ENCODE measurements around the gene PRKD2.
"Not testable (repeated sequence)": the region's sequence is repeated elsewhere in the genome, so short reads cannot be mapped to it uniquely, and the experiment has no call there.

PRKD2 gene

DNA sequence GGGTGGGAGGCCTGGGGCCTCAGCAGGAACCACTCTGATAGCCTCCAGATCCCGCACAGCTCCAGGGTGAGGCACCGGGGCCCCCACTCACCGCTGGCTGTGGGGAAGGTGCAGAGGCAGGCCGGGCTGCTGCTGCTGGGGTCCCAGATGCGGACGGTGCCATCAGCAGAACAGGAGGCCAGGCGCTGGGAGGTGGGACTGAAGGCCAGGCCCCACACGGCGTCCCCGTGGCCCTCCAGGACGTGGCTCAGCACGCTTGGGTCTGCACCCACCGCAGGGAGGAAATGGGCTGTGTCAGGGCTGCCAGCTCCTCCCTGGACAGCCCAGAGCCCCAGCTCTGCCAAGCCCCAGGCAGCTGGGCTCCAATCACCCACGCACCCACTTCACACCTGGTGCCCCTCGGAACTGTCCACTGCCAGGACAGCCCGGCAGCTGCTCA lies 6.1 kb upstream of the PRKD2 start:
- peak; percentile 18 for DNase-seq

DNA sequence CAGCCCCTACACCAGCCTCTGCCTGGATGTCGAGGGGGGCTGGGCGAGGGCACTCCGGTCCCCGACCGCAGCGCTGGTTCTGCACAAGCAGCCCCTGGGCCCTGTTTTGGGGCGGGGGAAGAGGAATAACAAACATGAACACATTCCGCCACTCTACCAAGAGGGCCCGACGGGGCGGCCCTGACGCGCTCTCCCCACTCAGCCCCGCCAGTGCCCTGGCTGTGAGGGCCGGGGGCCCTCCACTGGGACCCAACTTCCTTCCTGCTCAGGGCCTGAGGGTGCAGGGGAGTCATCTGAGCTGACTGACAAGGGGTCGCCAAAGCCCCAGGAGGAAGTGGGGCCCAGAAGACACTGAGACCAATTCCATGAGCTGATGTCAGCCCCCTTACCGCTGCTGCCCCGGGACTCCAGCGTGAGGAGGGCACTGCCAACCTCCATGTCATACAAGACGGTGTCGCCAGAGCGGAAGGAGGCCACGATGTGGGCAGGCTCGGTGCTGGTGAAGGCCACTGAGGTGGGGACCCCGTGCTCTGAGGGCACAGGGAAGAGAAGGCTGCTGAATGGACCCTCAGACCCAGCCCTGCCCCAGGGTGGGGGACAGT lies 5.6 kb upstream of the PRKD2 start:
- DNase-seq: peak; percentile 16

DNA sequence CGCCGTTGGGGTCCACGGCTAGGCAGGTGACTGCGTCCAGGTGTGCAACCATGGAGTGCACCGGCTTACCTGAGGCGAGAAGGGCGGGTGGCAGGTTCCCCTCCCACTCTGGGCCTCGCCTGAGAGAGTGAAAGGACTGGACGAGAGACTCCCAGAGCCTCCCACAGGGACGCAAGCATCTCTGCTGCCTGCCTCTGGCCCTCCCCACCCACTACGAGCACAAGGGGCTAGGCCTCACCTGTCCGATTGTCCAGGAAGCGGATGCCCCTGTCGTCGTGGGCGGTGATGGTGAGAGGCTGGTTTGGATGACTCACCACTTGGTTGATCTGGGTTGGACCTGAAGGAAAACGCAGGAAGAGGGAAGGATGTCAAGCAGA lies 5.1 kb upstream of the PRKD2 start:
- DNase-seq: peak; percentile 20

DNA sequence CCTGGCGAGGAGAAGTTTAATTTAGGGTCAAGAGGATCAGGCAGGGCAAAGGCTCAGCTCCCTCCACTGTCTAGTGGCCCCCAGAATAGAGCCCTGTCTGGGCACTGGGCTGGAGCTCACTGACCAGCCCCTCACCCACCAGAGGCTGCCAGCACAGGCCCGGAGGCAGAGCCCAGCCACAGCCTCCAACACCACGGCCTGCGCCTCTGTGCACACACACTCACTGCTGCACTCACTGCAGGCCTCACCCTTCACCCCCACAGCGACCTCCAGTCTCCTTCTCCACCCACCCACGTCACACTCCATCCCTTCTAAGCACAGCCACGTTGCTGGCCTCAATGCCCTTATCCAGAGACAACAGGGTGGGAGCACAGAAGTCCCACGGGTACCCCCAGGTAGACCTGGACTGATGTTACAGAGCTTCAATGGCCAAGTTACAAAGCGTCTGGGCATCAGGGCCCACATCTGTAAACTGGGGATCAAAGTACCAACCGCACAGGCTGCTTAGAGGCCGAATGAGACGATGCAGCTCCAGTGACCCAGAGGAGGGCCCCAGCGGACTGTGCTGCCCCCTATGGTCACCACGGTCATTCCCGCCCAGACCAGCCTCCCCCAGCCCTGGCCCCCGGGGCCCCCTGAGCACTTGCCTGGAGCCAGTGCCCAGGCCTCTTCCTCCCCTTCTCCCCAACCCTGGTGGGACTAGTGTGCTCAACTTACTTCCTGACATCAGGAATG lies 4.5 kb upstream of the PRKD2 start:
- no peak for DNase-seq

DNA sequence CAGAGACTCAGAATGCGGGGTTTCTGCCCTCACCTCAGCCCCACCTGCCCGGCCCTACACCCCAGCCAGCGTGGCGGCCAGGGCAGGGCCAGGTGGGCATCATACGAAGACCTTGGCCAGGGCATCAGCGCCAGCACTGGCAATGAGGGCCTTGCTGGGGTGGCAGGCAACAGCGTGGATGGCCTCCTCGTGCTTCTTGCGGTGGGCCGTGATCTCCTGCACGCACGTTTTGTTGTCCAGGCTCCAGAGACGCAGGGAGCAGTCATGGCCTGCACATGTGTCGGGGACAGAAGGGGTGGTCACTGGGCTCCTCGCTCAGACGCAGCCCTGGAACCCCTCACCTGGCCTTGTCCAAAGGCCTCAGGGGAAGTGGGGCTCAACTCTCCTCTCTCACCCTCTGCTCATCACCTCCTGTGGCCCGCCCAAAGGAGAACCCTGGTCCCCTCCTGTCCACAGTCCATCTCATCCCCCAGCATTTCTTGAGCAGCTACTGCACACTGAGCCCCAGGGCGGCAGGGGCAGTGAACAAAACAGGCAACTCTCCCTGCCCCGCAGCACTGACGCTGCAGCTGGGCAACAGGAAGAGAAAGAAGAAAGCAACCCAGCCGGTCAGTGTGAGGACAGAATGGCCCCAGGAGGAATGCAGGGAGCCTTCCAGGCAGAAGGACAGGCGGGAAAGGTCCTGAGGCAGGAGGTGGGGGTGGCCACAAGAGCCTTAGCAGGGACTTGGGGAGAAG lies 3.8 kb upstream of the PRKD2 start:
- peak; percentile 18 for DNase-seq

DNA sequence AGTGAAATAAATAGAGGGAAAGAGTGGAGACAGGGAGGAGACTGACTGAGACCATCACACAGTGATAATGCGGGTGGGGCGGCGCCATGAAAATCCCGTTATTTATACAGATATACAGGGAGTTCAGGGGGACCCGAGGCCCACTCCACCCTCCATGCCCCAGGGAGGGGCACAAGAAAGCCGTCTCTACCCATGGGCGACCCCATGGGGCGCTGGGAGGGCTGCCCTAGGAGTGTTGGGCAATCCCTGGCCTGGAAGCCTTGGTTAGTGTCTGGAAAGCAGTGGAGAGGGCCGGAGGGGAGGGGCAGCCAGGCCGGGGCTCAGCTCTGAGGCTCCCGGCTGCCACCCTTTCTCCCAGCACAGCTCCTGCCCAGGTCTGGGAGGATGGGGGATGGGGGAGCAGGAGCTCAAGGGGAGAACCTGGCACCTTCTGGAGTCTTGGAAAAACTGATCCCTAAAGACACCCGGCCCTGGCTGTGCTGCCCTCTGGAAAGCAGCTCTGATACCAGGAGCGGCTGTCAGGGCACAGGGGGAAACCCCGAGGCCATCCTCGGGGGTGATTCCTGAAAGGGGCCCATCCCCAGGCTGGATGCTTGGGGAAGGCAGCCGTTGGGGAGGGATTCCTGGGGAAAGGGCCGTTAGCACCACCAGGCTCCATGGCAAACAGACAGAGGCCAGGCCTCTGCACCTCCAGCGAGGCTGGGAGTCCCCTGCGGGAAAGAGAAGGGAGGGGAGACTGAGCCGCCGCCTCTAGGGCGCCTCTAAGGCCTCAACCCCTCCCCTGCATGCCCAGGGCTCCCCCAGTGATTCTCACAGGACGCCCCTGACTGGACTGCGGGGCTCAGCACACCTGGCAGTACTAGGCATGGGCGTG lies 3.0 kb upstream of the PRKD2 start:
- DNase-seq: peak; percentile 21

DNA sequence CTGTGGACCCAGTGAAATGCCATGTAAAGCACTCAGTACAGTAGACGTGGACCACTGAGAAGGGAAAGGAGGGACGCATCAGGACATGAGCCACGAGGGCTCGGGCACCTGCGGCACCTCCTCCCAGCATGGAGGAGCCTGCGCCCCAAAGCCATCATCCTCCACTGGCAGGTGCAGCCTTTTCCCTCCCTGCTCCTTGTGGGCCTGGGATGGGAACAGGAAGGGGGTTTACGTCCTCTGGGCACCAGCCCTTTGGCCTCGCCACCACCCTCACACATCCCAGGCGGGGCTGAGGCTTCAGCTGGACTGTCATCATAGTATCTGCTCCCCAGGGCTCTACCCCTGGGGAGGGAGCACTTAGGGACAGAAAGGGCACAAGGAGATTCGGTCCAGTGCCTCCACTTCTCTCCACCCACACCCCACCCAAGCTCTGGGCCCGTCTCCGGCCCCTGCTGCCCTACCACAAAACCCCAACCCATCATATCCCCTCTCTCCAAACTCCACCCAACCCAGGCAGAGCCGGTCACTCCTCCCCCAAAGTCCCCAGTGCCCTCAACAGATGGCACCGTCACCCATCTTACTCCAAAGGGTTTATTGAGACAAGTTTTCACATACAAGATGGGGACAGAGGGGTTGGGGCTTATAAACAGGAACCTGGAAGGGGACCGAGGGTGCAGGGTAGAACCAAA lies 2.2 kb upstream of the PRKD2 start:
- peak; percentile 21 for DNase-seq

DNA sequence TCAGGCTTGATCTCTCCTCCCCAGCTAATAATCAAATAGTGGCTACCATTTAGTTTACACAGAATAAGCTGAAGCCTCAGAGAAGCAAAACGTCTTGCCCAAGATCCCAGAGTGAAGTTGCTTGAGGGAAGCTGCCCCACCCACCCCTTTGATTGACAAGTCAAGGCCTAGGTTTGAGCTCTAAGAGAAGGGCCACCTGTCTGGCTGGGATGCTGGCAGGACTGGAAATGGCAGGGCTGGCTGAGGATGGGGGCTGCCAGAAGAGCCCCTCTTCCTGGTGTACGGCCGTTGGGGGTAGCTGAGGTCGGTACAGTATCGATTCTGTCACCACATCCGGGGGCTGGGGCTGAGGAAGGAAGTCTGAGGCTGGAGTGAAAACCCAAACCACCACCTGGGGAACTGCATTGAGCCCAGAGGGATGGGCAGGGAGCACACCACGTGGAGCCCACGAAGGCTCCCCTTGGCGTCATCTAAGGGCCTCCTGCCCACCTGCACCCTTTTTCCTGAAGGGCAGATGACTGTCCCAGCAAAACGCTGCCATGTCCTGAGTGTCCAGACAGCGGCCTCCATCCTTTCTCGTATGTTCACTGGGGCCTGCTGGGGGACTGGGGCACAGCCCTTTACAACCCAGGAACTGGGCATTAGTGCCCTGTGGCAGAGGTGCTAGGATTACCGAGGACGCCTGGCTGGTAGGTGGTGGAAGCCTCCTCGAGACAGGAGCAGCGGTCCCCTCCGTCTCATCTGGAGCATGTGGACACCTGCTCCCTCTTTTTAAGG lies 1.4 kb upstream of the PRKD2 start:
- DNase-seq: peak; percentile 36

DNA sequence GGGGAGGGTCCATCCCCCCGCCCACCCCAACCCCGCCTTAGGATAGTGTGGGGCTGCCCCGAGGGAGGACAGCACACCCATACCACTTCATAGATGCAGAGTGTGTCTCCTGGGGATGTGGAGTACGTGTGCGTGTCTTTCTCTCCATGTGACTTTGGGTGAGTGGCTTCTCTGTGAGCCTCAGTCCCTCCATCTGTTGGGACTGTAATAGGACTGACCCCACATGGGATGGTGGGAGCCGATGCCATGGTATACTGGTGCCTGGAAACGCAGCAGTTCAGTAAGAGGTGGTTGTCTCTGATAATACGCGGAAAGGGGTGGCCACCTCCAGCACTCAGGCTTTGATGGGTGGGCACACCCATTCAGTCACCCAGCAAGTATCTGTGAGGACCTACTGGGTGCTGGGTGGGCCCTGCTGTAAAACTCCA lies 816 bp upstream of the PRKD2 start:
- no peak for DNase-seq

DNA sequence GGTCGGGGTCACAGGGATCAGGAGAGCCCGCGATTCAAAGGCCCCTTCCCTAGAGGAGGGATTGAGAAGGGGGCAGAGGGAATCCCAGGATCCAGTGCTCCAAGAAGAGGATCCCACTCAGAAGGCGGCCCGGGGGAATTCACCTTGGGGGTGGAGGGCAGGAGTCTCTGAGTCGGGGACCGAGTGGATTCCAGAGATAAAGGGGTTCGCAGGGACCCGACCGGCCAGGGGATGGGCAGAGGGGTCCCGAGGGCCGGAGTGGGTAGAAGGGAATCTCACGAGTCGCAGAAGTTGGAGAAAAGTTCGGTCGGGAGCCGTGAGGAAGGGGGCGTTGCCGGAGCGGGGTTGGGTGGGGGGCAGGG lies 261 bp downstream of the PRKD2 start:
- no peak for DNase-seq

DNA sequence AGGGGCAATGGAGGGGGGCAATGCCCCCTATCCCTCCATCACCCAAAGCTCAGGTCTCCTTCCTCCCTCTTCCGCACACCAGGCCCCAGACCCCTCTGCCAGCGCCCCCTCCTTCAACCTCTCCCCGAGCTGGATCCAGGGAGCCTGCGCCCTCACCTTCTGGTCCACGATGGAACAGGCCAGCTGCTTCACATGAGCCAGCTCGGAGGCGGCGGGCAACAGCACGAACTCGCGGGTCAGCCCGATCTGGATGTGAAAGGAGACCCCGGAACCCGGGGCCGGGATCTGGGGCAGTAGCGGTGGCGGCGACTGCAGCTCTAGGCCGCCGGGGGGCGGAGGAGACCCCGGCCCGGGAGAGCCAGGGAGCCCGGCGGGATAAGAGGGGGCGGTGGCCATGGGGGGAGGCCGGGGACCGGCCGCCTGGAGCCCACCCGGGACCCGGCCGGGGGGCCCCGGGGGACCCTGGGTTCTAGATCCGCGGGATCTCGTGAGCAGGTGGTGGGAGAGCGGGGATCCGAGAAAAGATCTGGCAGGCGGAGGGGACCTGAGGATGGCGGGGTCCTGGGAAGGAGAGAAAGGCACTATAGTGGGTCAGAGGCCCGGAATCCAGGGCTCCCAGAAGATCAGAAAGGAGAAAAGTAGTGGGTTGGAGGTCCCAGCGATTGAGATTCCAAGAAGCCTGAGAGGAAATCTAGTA lies 791 bp downstream of the PRKD2 start:
- no peak for DNase-seq

DNA sequence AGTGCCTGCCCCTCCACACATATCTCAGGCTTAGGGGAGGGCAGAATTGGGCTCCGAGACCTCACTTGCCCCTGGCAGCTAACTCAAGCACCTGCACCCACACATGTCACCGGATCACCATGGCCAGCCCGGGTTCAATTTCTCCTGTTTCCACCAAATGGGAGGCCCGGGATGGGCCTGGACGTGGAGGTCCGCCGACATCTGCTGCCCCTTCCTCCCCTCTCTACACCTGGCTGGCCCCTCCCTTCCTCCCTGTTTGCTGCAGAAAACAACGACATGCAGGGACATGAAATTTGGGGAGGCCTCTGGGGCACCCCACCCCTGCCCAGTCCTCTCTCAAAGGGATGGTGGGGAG lies 1.3 kb downstream of the PRKD2 start:
- no peak for DNase-seq

DNA sequence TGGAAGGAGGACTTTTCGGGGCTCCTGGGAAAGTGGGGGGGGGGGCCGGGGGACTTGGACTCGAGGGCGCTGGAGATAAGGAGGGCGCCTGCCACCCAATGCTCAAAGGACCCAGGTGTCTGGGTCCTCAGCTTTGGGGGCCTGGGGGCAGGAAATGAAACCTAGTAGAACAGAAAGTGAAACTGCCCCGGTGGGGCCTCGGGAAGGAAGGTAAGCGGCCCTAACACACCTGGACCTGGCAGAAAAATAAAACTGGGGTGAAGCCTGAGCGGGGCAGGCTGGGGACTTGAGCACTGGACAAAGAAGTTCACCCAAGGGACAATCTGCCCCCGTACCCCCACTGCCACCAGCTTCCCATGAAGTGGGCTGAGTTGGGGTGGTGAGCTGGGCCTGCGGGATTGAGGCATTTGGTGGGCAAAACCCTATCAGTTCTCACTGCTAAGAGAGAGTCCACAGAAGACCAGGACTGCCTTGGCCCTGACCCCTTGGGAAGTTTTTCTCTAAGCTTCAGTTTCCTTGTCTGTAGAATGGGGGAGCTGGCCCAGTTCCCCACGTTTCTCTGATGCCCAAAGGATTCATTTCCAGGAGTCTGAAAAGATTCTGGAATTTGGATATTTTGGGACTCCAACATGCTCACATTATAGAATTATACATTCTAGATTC lies 2.3 kb downstream of the PRKD2 start:
- no peak for DNase-seq

DNA sequence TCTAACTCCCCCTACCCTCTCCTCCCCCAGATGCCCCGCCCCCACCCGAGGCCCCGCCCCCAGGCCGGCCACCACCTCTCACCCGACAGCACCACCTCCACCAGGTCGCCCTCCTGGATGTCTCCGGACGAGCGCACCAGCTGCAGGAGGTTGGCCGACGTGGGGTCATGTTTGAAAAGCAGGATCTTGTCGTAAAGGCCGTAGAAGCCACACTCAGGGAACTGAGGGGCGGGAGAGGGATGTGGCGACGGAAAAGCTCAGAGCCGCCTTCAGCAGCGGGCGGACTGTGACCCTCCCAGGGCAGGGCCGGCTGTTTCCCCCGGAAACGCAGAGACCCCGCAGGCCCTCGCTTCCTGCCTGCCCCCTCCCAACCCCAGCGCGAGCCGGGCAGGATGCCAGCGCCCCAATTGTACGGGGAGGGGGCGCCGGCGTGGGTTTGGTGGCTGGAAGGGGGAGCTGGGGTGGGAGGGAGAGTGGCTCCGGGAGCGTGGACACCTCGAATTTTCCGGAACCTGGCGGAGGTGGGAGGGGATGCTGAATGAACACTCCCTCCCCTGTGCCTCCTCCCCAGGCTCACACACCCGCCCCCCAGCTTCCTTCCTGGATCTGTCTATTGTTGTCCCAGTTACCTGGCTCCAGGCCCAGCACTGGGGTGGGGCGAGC lies 3.0 kb downstream of the PRKD2 start:
- DNase-seq: peak; percentile 94

DNA sequence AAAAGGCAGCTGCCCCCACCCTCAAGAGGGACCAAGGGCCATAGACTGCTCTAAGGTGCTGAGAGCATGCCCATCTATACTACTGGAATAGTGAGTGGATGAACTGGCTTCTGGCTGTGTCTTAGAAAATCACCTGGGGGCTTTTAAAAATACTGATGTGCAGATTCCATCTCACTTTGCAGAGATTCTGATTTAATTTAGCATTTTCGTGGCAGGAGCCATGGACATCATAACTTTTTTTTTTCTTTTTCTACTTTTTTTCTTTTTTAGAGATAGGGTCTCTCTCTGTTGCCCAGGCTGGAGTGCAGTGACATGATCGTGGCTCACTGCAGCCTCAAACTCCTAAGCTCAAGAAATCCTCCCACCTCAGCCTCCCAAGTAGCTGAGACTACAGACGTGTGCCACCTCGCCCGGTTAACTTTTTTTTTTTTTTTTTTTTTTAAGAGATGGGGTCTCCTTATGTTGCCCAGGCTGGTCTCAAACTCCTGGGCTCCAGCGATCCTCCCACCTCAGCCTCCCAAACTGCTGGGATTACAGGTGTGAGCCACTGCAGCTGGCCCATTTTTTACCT lies 4.1 kb downstream of the PRKD2 start:
- not testable (repeated sequence) for DNase-seq

DNA sequence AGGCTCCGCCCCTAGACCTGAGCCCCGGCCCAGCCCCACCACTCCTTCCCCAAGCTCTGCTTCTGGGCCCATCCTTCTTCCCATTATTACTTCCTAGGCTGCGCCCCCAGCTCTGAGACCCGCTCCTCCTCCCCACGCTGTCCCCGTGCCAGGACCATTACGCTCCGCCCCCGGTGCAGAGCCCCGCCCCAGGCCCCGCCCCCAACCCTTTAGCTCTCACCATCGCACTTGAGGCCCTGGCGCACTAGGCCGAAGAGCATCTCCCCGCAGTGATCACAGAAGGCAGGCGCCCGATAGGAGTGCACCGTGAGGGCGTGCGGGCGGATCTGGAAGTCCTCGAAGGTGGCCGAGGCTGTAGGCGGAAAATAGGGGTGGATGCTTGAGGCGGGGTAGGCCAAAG lies 6.2 kb downstream of the PRKD2 start:
- no peak for DNase-seq

DNA sequence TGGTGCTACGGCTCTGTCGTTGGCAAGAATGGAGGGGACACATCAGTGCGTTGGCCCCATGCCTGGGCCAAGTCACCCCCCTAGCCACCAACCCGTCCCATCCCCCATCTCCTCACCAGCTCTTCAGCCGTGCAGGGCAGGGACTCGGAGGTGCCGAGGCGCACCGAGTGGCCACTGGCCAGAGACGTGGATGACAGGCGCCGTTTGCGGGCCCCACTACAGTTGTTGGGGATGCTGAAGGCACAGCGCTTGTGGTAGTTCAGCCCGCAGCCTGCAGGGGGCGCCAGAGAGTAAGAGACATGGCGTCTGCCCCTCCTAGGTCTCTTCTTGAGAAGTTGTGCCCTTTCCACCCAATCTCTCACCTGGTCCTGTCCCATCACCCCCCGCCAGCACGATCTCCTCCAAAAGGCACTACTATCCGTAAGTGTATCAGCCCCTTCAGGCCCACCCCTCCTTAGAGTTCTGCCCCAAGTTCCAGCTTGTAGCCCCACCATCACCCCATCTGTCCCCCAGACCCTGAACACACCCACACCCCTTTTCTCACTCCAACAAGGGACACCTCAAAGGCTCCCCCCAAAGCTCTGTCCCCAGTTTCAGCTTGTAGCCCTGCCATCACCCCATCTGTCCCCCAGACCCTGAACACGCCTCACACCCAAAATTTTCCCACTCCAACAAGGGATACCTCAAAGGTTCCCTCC lies 12.4 kb downstream of the PRKD2 start:
- DNase-seq: peak; percentile 77

DNA sequence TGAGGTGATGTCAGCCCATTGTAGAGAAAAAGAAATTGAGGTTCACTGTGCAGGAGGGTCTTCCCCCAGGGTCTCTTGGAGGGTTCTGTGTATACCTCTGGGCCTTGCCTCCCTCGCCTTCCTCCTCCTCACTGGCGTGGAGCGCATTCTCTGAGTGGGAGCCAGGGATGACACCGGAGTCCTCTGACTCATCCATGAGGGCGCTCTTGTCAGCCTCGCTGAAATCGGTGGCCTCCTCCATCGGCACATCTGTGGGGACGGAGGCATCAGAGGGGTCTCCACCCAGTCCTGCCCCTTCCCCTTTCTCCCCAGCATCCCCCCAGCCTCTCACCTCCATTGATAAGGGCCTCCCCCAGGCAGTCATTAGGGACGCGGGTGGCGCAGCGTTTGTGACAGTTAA lies 16.2 kb downstream of the PRKD2 start:
- DNase-seq: no peak
